ENCODE data around the gene MTURN.
"Not testable (repeated sequence)": the region's sequence is repeated elsewhere in the genome, so short reads cannot be mapped to it uniquely, and the experiment has no call there.

Gene MTURN

GRCh38 chr7:30134611-30135300 lies at the start of gene MTURN:
Gene MTURN (plus strand): TSS chr7:30134986. CDS start chr7:30135137, 151 bp downstream.
- FAIRE-seq: no peak

GRCh38 chr7:30086529-30086928 lies 48.3 kb upstream of the MTURN start:
- FAIRE-seq: no peak

- FAIRE-seq: no peak
Observed at GRCh38 chr7:30087371-30087770, 47.4 kb upstream of the MTURN start.

- no peak for FAIRE-seq
Observed at GRCh38 chr7:30088362-30088761, 46.4 kb upstream of the MTURN start.

GRCh38 chr7:30090111-30090510 lies 44.7 kb upstream of the MTURN start:
- no peak for FAIRE-seq

DNA sequence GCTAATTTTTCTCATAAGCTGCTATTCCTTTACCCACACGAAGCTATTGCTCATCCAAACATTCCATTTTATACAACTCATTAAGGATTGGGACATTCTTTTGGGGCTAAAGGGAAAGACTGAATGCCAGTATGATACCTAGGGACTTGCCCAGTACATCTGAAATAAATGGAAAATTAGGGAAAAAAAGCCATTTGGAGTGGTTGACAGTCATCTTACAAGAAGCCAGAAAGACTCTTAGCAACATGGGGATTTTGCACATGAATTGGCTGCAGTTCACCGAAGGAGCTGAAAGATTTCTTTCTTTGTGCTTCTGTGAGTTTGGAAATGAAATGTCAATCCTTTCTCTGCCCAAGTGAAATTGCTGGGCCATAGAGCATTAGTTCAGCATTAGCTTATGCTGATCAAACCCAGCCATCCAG lies 43.3 kb upstream of the MTURN start:
- FAIRE-seq: no peak

DNA sequence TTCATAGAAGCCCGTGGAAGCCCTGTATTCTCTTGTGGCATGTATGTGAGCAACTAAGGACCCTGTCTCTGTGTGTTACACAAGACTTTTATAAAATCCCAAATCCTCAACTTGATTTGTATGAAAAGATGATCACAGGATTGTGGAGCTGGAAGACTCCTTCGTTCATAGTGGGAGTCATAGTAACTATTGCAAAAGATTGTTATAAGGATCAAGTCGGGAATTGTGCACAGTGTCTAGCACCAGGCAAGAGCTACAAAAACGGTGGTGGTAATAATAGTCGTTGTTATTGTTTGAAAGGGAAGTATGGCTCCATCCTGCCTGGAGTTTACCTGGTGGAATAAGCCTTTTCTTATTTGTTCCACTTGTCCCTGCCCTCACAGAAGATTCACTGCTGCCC lies 42.8 kb upstream of the MTURN start:
- FAIRE-seq: no peak

- FAIRE-seq: no peak
Observed at GRCh38 chr7:30093420-30093952, 41.3 kb upstream of the MTURN start.

DNA sequence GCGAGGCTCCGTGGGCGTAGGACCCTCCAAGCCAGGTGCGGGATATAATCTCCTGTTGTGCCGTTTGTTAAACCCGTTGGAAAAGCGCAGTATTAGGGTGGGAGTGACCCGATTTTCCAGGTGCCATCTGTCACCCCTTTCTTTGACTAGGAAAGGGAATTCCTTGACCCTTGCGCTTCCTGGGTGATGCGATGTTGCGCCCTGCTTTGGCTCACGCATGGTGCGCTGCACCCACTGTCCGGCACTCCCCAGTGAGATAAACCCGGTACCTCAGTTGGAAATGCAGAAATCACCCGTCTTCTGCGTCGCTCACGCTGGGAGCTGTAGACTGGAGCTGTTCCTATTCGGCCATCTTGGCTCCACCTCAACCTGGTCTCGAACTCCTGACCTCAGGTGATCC lies 36.2 kb upstream of the MTURN start:
- not testable (repeated sequence) for FAIRE-seq

DNA sequence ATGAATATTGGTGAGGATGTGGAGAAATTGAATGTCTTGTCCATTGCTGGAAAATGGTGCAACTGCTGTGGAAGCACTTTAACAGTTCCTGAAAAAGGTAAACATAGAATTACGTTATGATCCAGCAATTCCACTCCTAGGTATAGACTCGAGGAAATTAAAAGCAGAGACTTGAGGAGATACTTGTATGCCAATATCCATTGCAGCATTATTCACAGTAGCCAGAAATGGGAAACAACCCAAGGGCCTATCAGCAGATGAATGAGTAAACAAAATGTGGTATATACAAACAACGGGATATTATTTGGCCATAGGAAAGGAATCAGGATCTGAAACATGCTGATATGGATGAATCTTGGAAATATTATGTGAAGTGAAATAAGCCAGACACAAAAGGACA lies 32.5 kb upstream of the MTURN start:
- no peak for FAIRE-seq

GRCh38 chr7:30104157-30104556 lies 30.6 kb upstream of the MTURN start:
- no peak for FAIRE-seq

- FAIRE-seq: no peak
Observed at GRCh38 chr7:30112103-30112713, 22.6 kb upstream of the MTURN start.

- no peak for FAIRE-seq
Observed at GRCh38 chr7:30113144-30113543, 21.6 kb upstream of the MTURN start.

- FAIRE-seq: no peak
Observed at GRCh38 chr7:30114536-30115238, 20.1 kb upstream of the MTURN start.

DNA sequence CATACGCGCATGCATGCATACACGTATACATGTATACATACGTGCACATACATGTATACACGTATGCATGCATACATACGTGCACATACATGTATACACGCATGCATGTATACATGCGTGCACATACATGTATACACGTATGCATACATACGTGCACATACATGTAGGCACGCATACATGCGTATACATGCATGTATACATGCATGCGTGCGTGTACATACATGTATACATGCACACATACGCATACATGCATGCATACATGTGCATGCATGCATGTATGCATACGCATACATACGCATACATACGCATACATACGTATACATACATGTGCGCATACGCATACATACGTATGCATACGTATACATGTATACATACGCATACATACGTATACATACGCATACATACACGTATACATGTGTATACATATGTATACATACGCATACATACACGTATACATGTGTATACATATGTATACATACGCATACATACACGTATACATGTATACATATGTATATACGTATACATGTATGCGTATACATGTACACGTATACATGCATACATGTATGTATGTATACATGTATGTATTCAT lies 19.0 kb upstream of the MTURN start:
- FAIRE-seq: no peak

- FAIRE-seq: no peak
Observed at GRCh38 chr7:30116771-30117170, 18.0 kb upstream of the MTURN start.

GRCh38 chr7:30117896-30118295 lies 16.9 kb upstream of the MTURN start:
- no peak for FAIRE-seq

GRCh38 chr7:30119890-30120577 lies 14.8 kb upstream of the MTURN start:
- FAIRE-seq: no peak

DNA sequence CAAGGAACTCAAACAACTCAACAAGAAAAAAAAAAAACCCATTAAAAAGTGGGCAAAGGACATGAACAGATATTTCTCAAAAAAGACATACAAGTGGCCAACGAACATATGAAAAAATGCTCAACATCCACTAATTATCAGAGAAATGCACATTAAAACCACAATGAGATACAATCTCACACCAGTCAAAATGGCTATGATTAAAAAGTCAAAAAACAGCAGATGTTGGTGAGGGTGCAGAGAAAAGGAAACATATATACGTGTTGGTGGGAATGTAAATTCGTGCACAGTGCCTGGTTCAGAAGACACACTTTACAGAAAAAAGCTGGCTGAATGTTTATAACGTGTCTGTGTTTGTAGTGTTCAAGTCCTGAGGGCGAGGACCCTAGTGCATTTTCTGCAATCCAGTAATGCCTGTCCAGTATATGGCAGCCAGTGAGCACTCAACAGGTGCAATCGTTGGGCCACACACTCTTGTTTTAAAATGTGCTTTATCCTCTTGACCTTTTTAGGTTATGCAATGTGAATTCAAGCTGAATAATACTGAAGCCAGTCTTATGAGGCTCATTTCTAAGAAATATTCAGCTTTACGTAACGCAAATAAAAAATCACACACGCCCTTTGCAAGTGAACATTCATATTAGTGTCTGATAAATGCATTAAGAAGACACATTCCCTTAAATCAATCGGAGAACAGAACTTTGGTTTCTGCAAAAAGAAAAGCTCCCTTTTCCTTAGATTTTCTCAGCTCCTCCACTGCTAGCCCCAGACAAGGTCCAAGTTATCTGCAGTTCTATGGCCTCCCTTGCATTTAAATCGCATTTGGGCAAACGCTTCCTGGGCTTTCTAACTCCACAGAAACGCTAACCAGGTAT lies 813 bp upstream of the MTURN start:
- no peak for FAIRE-seq

DNA sequence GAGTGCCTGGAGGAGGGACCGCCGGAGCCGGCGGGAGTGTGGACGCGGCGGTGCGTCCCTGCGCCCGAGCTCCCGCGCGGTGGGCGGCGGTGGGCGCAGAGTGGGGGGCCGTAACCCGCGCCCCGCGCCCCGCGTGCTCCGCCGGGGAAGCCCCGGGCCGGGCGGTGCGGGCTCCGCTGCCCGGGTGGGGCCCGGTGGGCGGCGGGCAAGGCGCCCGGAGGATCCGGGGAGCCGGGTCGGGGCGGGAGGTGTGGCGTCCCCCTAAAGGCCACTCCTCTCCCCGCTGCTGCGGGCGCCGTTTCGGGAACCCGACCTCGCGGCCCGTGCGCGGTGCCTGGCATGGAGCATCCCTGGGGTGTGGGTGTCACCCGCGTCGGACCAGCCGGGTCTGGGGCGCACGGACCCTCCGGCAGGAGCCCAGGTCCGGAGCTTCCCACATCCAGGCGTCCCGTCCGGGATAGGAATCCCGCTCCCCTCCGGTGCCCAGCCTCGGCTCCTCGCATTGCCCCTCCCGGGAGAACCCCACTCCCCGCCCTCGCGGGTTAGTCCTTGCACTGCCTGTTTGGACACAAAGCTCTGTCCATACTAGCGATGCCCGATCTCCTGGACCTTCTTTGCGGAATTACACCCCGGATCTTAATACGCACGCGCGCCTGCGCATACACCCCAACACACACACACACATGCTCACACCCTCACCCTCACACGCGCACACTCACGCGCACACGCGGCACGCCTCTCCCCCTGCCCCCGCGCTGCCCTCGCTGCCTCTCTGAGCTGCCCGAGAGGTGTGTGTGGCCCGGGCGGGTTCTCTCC lies 723 bp downstream of the MTURN start:
- FAIRE-seq: no peak

Data from TTC549 (cell line).